Muscle layer of colon (tissue), 2 donors: Measurements from ENCODE around the gene EZH1.
"Not testable (repeated sequence)": the region's sequence is repeated elsewhere in the genome, so short reads cannot be mapped to it uniquely, and the experiment has no call there.

ENCODE experiments used
- H3K27ac ChIP-seq: one replicate; pipeline ENCODE4 v1.7.0; 2013; ENCODE audit warnings: low read depth, mild to moderate bottlenecking, low read length, moderate library complexity
- H3K27me3 ChIP-seq, 2 donors: one replicate each; pipeline ENCODE4 v1.7.0; 2013; ENCODE audit warnings: low read length in 2 of 2, mild to moderate bottlenecking in 2 of 2; ENCODE audit not compliant: insufficient read depth in 2 of 2, control insufficient read depth in 1 of 2
- H3K36me3 ChIP-seq: one replicate; pipeline ENCODE4 v1.7.0; 2013; ENCODE audit warnings: mild to moderate bottlenecking, low read length; ENCODE audit not compliant: insufficient read depth
- H3K4me1 ChIP-seq: one replicate; pipeline ENCODE4 v1.7.0; 2013; ENCODE audit warnings: mild to moderate bottlenecking, low read length; ENCODE audit not compliant: insufficient read depth
- H3K4me3 ChIP-seq, 2 donors: one replicate each; pipeline ENCODE4 v1.7.0; 2013; ENCODE audit warnings: low read length in 2 of 2, low read depth in 1 of 2, mild to moderate bottlenecking in 1 of 2, moderate library complexity in 1 of 2
- H3K9ac ChIP-seq: one replicate; pipeline ENCODE4 v1.7.0; 2013; ENCODE audit warnings: low read length
- H3K9me3 ChIP-seq: one replicate; pipeline ENCODE4 v1.7.0; 2013; ENCODE audit warnings: mild to moderate bottlenecking, low read length
- donor health status: abdominal sarcoma.
- donor health status: Adenocarcinoma of cecum.

EZH1 gene

GRCh38 chr17:42744283-42744805, 496 bp downstream of the EZH1 start:
- Histone ChIP-seq H3K27me3 (no peaks in the 10 kb centered on the region), H3K4me1 (peaks cover 10% of the 10 kb centered on the region), H3K27ac (peak overlapping the region; percentile 90)

GRCh38 chr17:42743595-42744282, 1.1 kb downstream of the EZH1 start:
- no peaks in the 10 kb centered on the region for H3K36me3 ChIP-seq
- H3K9ac ChIP-seq = peak overlapping the region; percentile 65
- peaks cover 10% of the 10 kb centered on the region for H3K4me1 ChIP-seq
- peak overlapping the region; percentile 90 for H3K27ac ChIP-seq
- no peaks in the 10 kb centered on the region for H3K27me3 ChIP-seq
- peak overlapping the region; percentile 77 for H3K4me3 ChIP-seq
- H3K9me3 ChIP-seq = no peaks in the 10 kb centered on the region

More at GRCh38 chr17:42744283-42744805, 496 bp downstream of the EZH1 start:
- H3K4me3 ChIP-seq = peak overlapping the region; percentile 77 to 83
- no peaks in the 10 kb centered on the region for H3K9me3 ChIP-seq
- peak overlapping the region; percentile 65 for H3K9ac ChIP-seq
- no peaks in the 10 kb centered on the region for H3K36me3 ChIP-seq

GRCh38 chr17:42742916-42743315, 1.9 kb downstream of the EZH1 start:
- H3K9me3 ChIP-seq, H3K27ac ChIP-seq, H3K36me3 ChIP-seq, H3K27me3 ChIP-seq, H3K4me3 ChIP-seq, H3K4me1 ChIP-seq, H3K9ac ChIP-seq: not testable (repeated sequence)

GRCh38 chr17:42740699-42741098, 4.1 kb downstream of the EZH1 start:
- Histone ChIP-seq H3K4me1 (peaks cover 10% of the 10 kb centered on the region), H3K27ac (no peak overlapping the region), H3K9ac (no peak overlapping the region)

GRCh38 chr17:42725143-42725542, 19.7 kb downstream of the EZH1 start:
- no peaks in the 10 kb centered on the region for H3K27me3 ChIP-seq
- no peaks in the 10 kb centered on the region for H3K9me3 ChIP-seq
- H3K36me3 ChIP-seq = peaks cover 61% of the 10 kb centered on the region
- no peak overlapping the region for H3K9ac ChIP-seq
- no peaks in the 10 kb centered on the region for H3K4me1 ChIP-seq
- H3K27ac ChIP-seq = no peak overlapping the region
- H3K4me3 ChIP-seq = no peak overlapping the region

More at GRCh38 chr17:42740699-42741098, 4.1 kb downstream of the EZH1 start:
- Histone ChIP-seq H3K27me3 (no peaks in the 10 kb centered on the region), H3K4me3 (no peak overlapping the region), H3K9me3 (no peaks in the 10 kb centered on the region), H3K36me3 (no peaks in the 10 kb centered on the region)

- no peaks in the 10 kb centered on the region for H3K9me3 ChIP-seq
- H3K36me3 ChIP-seq = peaks cover 64% of the 10 kb centered on the region
- H3K4me3 ChIP-seq = no peak overlapping the region
- H3K4me1 ChIP-seq = no peaks in the 10 kb centered on the region
- H3K9ac ChIP-seq = no peak overlapping the region
- H3K27me3 ChIP-seq = no peaks in the 10 kb centered on the region
- H3K27ac ChIP-seq = no peak overlapping the region
Observed at GRCh38 chr17:42723636-42724035, 21.2 kb downstream of the EZH1 start.

GRCh38 chr17:42720996-42721583, 23.8 kb downstream of the EZH1 start:
- peaks cover 77% of the 10 kb centered on the region for H3K36me3 ChIP-seq

GRCh38 chr17:42709561-42709960, 35.3 kb downstream of the EZH1 start:
- no peak overlapping the region for H3K27ac ChIP-seq
- H3K36me3 ChIP-seq = peaks cover 91% of the 10 kb centered on the region
- H3K9ac ChIP-seq = no peak overlapping the region
- H3K4me1 ChIP-seq = no peaks in the 10 kb centered on the region
- H3K4me3 ChIP-seq = no peak overlapping the region
- H3K9me3 ChIP-seq = no peaks in the 10 kb centered on the region
- H3K27me3 ChIP-seq = no peaks in the 10 kb centered on the region

More at GRCh38 chr17:42720996-42721583, 23.8 kb downstream of the EZH1 start:
- H3K4me1 ChIP-seq = no peaks in the 10 kb centered on the region
- no peak overlapping the region for H3K27ac ChIP-seq
- no peaks in the 10 kb centered on the region for H3K27me3 ChIP-seq
- H3K9ac ChIP-seq = no peak overlapping the region
- no peak overlapping the region for H3K4me3 ChIP-seq
- H3K9me3 ChIP-seq = no peaks in the 10 kb centered on the region

- no peak overlapping the region for H3K4me3 ChIP-seq
- no peak overlapping the region for H3K9ac ChIP-seq
- no peaks in the 10 kb centered on the region for H3K4me1 ChIP-seq
- no peak overlapping the region for H3K27ac ChIP-seq
- H3K9me3 ChIP-seq = no peaks in the 10 kb centered on the region
- peaks cover 91% of the 10 kb centered on the region for H3K36me3 ChIP-seq
- no peaks in the 10 kb centered on the region for H3K27me3 ChIP-seq
Observed at GRCh38 chr17:42708588-42708987, 36.3 kb downstream of the EZH1 start.

GRCh38 chr17:42706732-42707131, 38.1 kb downstream of the EZH1 start:
- Histone ChIP-seq H3K4me3 (no peak overlapping the region), H3K36me3 (peaks cover 97% of the 10 kb centered on the region), H3K4me1 (no peaks in the 10 kb centered on the region), H3K9ac (no peak overlapping the region), H3K9me3 (no peaks in the 10 kb centered on the region), H3K27me3 (no peaks in the 10 kb centered on the region), H3K27ac (no peak overlapping the region)

GRCh38 chr17:42704837-42705494, 39.9 kb downstream of the EZH1 start:
- Histone ChIP-seq H3K4me1 (no peaks in the 10 kb centered on the region), H3K9me3 (no peaks in the 10 kb centered on the region), H3K36me3 (peaks cover 90% of the 10 kb centered on the region), H3K4me3 (no peak overlapping the region), H3K9ac (no peak overlapping the region), H3K27me3 (no peaks in the 10 kb centered on the region), H3K27ac (no peak overlapping the region)
